ENCODE results near the gene EOGT.

The EOGT gene

GRCh38 chr3:68996356-68996995, 17.0 kb downstream of the EOGT start:
- Mint-ChIP-seq H3K4me1 (ENCODE audit: low read depth) (peaks cover 4% of the 10 kb centered on the region), H3K36me3 (ENCODE audit: low read depth) (peaks cover 69% of the 10 kb centered on the region), H3K27ac (no peak overlapping the region), H3K9me3 (no peaks in the 10 kb centered on the region), H3K27me3 (no peaks in the 10 kb centered on the region), H3K4me3 (no peak overlapping the region)

- no peak overlapping the region for H3K27ac Mint-ChIP-seq
- no peaks in the 10 kb centered on the region for H3K9me3 Mint-ChIP-seq
- peaks cover 57% of the 10 kb centered on the region for H3K36me3 Mint-ChIP-seq (ENCODE audit: low read depth)
- H3K4me1 Mint-ChIP-seq (ENCODE audit: low read depth), result peaks cover 3% of the 10 kb centered on the region
- H3K27me3 Mint-ChIP-seq, result no peaks in the 10 kb centered on the region
- H3K4me3 Mint-ChIP-seq, result no peak overlapping the region
Measured at GRCh38 chr3:68988740-68989139, 24.7 kb downstream of the EOGT start.

DNA sequence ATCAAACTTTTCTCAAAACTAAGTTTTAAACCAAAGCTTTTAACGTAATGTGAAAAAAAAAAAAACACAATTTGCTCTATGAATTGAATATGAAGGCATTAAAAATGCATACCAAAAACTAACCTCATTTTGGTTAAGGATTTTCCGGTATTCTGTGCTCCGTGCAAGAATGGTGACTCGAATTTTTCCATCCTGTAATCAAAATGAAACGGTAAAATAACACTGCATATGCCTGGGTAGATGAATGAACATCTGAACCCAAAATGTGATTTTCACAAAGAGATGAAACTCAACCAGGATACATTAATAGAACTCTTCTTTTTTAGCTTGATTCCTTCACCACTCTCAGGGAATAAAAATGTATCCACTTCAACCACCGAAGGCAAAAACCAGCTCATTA, 26.2 kb downstream of the EOGT start:
- no peak overlapping the region for H3K4me3 Mint-ChIP-seq
- H3K36me3 Mint-ChIP-seq (ENCODE audit: low read depth), result peaks cover 52% of the 10 kb centered on the region
- H3K27ac Mint-ChIP-seq, result no peak overlapping the region
- H3K4me1 Mint-ChIP-seq (ENCODE audit: low read depth), result peaks cover 3% of the 10 kb centered on the region
- H3K9me3 Mint-ChIP-seq, result no peaks in the 10 kb centered on the region
- H3K27me3 Mint-ChIP-seq, result no peaks in the 10 kb centered on the region

GRCh38 chr3:68986496-68987208, 26.8 kb downstream of the EOGT start:
- no peaks in the 10 kb centered on the region for H3K9me3 Mint-ChIP-seq
- no peak overlapping the region for H3K27ac Mint-ChIP-seq
- no peak overlapping the region for H3K4me3 Mint-ChIP-seq
- H3K4me1 Mint-ChIP-seq (ENCODE audit: low read depth), result peaks cover 3% of the 10 kb centered on the region
- peaks cover 47% of the 10 kb centered on the region for H3K36me3 Mint-ChIP-seq (ENCODE audit: low read depth)
- H3K27me3 Mint-ChIP-seq, result no peaks in the 10 kb centered on the region

- Mint-ChIP-seq H3K36me3 (ENCODE audit: low read depth) (peaks cover 52% of the 10 kb centered on the region), H3K4me3 (no peak overlapping the region), H3K27ac (no peak overlapping the region), H3K27me3 (no peaks in the 10 kb centered on the region), H3K4me1 (ENCODE audit: low read depth) (peaks cover 3% of the 10 kb centered on the region), H3K9me3 (no peaks in the 10 kb centered on the region)
Measured at GRCh38 chr3:68985146-68985790, 28.2 kb downstream of the EOGT start.

DNA sequence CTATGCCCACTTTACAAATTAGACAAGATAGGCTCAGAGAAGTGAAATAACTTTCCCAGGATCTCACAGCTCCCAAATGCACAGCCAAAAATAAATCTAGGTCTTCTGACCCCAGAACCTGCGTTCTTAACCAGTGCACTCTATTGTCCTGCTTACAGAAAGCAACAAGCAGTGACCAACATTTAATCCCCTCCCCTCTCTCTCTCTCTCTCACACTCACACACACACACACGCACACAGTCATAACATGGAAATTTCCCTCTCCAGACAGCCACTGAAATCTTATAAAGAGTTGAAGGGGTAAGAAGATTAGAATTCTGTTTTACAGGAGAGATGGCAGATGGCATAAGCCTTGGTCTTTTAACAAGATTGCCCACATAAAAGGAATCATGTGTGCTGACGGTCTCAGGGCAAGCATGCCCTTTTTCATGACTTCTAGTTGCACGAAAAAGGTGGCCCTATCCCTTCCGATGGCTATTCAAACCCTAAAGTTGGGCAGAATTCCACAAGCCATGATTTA, 29.4 kb downstream of the EOGT start:
- Mint-ChIP-seq H3K4me3 (no peak overlapping the region), H3K27ac (no peak overlapping the region)

GRCh38 chr3:68977486-68978167, 35.9 kb downstream of the EOGT start:
- no peaks in the 10 kb centered on the region for H3K4me1 Mint-ChIP-seq (ENCODE audit: low read depth)
- H3K27me3 Mint-ChIP-seq, result no peaks in the 10 kb centered on the region
- no peak overlapping the region for H3K4me3 Mint-ChIP-seq
- no peaks in the 10 kb centered on the region for H3K9me3 Mint-ChIP-seq
- no peak overlapping the region for H3K27ac Mint-ChIP-seq
- peaks cover 29% of the 10 kb centered on the region for H3K36me3 Mint-ChIP-seq (ENCODE audit: low read depth)

More for the DNA sequence above, 29.4 kb downstream of the EOGT start:
- Mint-ChIP-seq H3K4me1 (ENCODE audit: low read depth) (peaks cover 3% of the 10 kb centered on the region), H3K9me3 (no peaks in the 10 kb centered on the region), H3K36me3 (ENCODE audit: low read depth) (peaks cover 51% of the 10 kb centered on the region), H3K27me3 (no peaks in the 10 kb centered on the region)

- no peaks in the 10 kb centered on the region for H3K9me3 Mint-ChIP-seq
- peaks cover 15% of the 10 kb centered on the region for H3K36me3 Mint-ChIP-seq (ENCODE audit: low read depth)
- H3K4me3 Mint-ChIP-seq, result no peak overlapping the region
Measured at GRCh38 chr3:68974711-68975110, 38.8 kb downstream of the EOGT start.

GRCh38 chr3:68973639-68974038, 39.8 kb downstream of the EOGT start:
- Mint-ChIP-seq H3K27ac (no peak overlapping the region), H3K36me3 (ENCODE audit: low read depth) (peaks cover 10% of the 10 kb centered on the region)

More at GRCh38 chr3:68974711-68975110, 38.8 kb downstream of the EOGT start:
- H3K4me1 Mint-ChIP-seq (ENCODE audit: low read depth), result no peaks in the 10 kb centered on the region
- H3K27ac Mint-ChIP-seq, result no peak overlapping the region
- H3K27me3 Mint-ChIP-seq, result no peaks in the 10 kb centered on the region

DNA sequence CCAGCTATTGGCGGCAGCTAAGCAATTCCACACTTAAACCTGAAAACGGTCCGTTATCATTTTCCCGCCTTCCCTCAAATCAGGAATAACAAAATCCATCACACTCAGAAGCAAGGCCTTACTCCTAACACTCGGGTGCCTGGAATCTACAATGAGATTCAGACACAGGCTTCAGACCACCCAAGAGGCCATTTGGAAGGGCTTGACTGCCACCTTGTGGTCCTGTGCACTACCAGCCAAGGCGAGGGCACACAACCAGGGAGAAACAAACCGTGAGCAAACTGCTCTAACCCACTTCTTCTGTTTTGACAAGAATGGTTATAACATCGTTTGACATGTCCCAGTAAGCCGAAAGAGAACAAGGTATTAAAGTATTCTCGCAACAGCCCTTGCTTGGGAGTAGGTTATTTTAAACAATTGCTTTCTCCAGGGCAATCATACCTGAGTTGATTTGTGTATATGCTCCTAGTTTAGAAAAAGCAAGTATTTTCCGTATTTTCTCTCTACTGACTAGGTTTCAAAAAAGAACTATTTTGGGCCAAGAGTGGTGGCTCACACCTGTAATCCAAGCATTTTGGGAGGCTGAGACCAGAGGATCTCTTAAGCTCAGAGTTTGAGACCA, 41.0 kb downstream of the EOGT start:
- Mint-ChIP-seq H3K36me3 (ENCODE audit: low read depth) (peaks cover 4% of the 10 kb centered on the region), H3K4me3 (no peak overlapping the region), H3K27ac (no peak overlapping the region), H3K9me3 (no peaks in the 10 kb centered on the region), H3K4me1 (ENCODE audit: low read depth) (no peaks in the 10 kb centered on the region), H3K27me3 (peaks cover 3% of the 10 kb centered on the region)

More at GRCh38 chr3:68973639-68974038, 39.8 kb downstream of the EOGT start:
- Mint-ChIP-seq H3K27me3 (peaks cover 3% of the 10 kb centered on the region), H3K9me3 (no peaks in the 10 kb centered on the region), H3K4me1 (ENCODE audit: low read depth) (no peaks in the 10 kb centered on the region), H3K4me3 (no peak overlapping the region)

- H3K4me3 Mint-ChIP-seq, result no peak overlapping the region
Measured at GRCh38 chr3:68964694-68965093, 48.8 kb downstream of the EOGT start.

GRCh38 chr3:68963891-68964290, 49.6 kb downstream of the EOGT start:
- no peaks in the 10 kb centered on the region for H3K4me1 Mint-ChIP-seq (ENCODE audit: low read depth)
- H3K27ac Mint-ChIP-seq, result no peak overlapping the region
- H3K27me3 Mint-ChIP-seq, result peaks cover 31% of the 10 kb centered on the region
- no peak overlapping the region for H3K4me3 Mint-ChIP-seq
- H3K9me3 Mint-ChIP-seq, result no peaks in the 10 kb centered on the region
- no peaks in the 10 kb centered on the region for H3K36me3 Mint-ChIP-seq (ENCODE audit: low read depth)

More at GRCh38 chr3:68964694-68965093, 48.8 kb downstream of the EOGT start:
- H3K4me1 Mint-ChIP-seq (ENCODE audit: low read depth), result no peaks in the 10 kb centered on the region
- peaks cover 30% of the 10 kb centered on the region for H3K27me3 Mint-ChIP-seq
- no peak overlapping the region for H3K27ac Mint-ChIP-seq
- no peaks in the 10 kb centered on the region for H3K9me3 Mint-ChIP-seq
- no peaks in the 10 kb centered on the region for H3K36me3 Mint-ChIP-seq (ENCODE audit: low read depth)

GRCh38 chr3:68963376-68963775, 50.1 kb downstream of the EOGT start:
- no peaks in the 10 kb centered on the region for H3K9me3 Mint-ChIP-seq
- H3K36me3 Mint-ChIP-seq (ENCODE audit: low read depth), result no peaks in the 10 kb centered on the region
- H3K4me3 Mint-ChIP-seq, result no peak overlapping the region
- no peak overlapping the region for H3K27ac Mint-ChIP-seq
- no peaks in the 10 kb centered on the region for H3K4me1 Mint-ChIP-seq (ENCODE audit: low read depth)
- H3K27me3 Mint-ChIP-seq, result peaks cover 37% of the 10 kb centered on the region

DNA sequence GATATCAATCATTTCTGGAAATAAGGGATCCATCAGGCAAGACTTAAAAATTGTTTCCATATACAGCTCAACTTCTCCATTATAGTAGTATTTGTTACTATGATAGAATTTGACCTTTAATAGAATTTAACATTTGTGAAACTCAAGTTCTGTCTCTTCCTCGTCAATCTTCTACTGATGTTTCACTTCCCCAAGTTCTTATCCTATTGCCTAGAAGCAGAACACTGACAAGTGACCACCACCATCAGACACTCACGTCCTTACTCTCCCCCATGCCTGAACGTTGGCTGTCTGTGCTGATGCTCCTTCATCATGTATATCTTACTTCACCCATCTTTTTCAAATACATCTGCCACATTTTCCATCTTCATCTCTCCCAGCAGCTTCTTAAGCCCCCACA, 54.6 kb downstream of the EOGT start:
- H3K27me3 Mint-ChIP-seq, result peaks cover 39% of the 10 kb centered on the region
- H3K4me3 Mint-ChIP-seq, result no peak overlapping the region
- H3K36me3 Mint-ChIP-seq (ENCODE audit: low read depth), result no peaks in the 10 kb centered on the region
- H3K4me1 Mint-ChIP-seq (ENCODE audit: low read depth), result no peaks in the 10 kb centered on the region
- H3K27ac Mint-ChIP-seq, result no peak overlapping the region
- no peaks in the 10 kb centered on the region for H3K9me3 Mint-ChIP-seq

Measured in stimulated activated naive CD8-positive, alpha-beta T cell treated with anti-CD3 and anti-CD28 coated beads, Interleukin-15, Interleukin-2, amounts not matched to agents 100 ng/mL and 50 ng/mL, for 24 hours (primary cell).